AG04450 (cell line): ENCODE data around the gene EEF1G. TPM values are rescaled to one million over a fixed set of nuclear protein-coding genes. Genes with fewer than 3 reads are reported as not detected.
A peak's percentile ranks its signal among the peaks of the same experiment; 100 is the strongest.

Experiments used
- CTCF ChIA-PET: fragments of 300-600, 350-600 bp; formaldehyde crosslinking; extraction: SDS; loops from one replicate; lab custom pipeline; 2022; ENCODE audit warnings: antibody characterized with exemption, inconsistent platforms; lab: Charles Lee
- POLR2A ChIA-PET: fragments of 350-600 bp; formaldehyde crosslinking; extraction: SDS; loops from one replicate; lab custom pipeline; 2021; ENCODE audit warnings: antibody characterized with exemption, inconsistent platforms; lab: Yijun Ruan, JAX
- DNase-seq: peaks from one replicate; pipeline ENCODE4 v3.0.0-alpha.2; 2011; ENCODE audit warnings: low read depth, low spot score
- H3K27ac ChIP-seq: one replicate; pipeline ENCODE4 v1.5.1; 2012; ENCODE audit warnings: low read depth, low read length, control low read depth
- H3K27me3 ChIP-seq: one replicate; pipeline ENCODE4 v1.6.0; 2012; ENCODE audit warnings: low read length; ENCODE audit not compliant: control insufficient read depth, insufficient read depth
- H3K4me3 ChIP-seq: 2 replicates; pipeline ENCODE4 v1.5.1; 2011; ENCODE audit warnings: mild to moderate bottlenecking, low read depth, low read length, control low read depth
- H3K9me3 ChIP-seq: 2 replicates; pipeline ENCODE4 v1.5.1; 2012; ENCODE audit warnings: low read length; ENCODE audit not compliant: control insufficient read depth, insufficient read depth
- CTCF ChIP-seq: IDR thresholded peaks from 2 replicates; pipeline ENCODE4 v1.5.1; 2011; ENCODE audit warnings: low read depth, low read length, control low read depth, inconsistent platforms
- polyA plus RNA-seq: library from polyadenylated mRNA; depleted of rRNA; stranded (reverse); fragments of >200 nt; gene quantifications from 2 replicates; pipeline ENCODE4 v1.2.3, GENCODE V29; 2011

EEF1G gene
- polyA plus RNA-seq, 1 experiment: 2,186 TPM

DNA sequence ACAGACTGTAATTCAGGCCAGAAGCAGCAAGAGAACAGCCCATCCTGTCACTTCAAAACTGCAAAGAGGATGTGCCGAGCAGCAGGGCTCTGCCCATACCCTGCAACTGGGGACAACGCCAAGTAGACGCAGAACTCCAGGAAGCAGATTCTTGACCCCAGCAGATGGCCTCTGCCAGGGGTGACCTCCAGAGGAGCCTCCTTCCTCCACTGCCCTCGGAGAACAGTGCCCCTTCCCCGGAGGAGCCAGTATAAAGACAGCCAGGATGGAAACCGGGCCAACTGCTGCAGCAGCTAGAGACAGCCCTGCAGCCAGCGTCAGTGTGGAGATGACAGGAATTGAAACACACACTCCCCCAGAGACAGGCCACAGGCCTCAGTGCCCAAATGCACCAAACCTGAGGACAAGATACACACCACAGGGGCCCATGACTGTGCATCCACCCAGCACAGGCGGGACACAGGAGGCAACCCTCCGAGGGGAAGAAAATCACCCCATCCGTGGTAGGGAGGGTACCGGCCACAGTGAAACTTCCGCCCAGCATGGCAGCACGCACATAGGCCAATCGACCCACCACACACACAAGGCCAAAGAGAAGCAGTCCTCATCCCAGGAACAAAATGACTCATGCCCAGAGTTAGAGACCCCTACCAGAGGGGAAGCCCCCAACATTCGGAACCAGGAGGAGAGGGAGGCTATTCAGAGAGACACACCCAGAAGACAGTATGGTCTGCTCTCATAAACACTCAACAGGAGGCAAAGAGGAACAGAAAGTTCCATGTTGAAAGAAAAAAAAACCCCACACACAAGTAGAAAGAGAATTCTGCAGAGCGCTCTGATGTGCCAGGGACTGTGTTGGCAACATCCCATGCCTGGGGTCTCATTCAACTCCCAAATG is 32.6 kb downstream of the EEF1G start:
- no peak for DNase-seq
- CTCF ChIA-PET: interaction anchor here (1.2 to 6.2 kb wide), 9 partner anchors 17 to 150 kb away, joined by 3 to 137 read pairs (median 20); partner anchors contain the start of gene SCGB1A1

GRCh38 chr11:62539238-62539925 is 34.3 kb downstream of the EEF1G start:
- H3K27ac ChIP-seq: peak overlapping the region; percentile 52
- POLR2A ChIA-PET: interaction anchor here (0.5 to 1.6 kb wide), 10 partner anchors 14 to 144 kb away, joined by 3 to 7 read pairs (median 3); partner anchors contain the start of genes B3GAT3, C11orf98, CSKMT and EEF1G
- H3K27me3 ChIP-seq: no peaks in the 10 kb centered on the region
- CTCF ChIA-PET: interaction anchor here (1.2 to 5.1 kb wide), 5 partner anchors 21 to 147 kb away, joined by 3 to 53 read pairs (median 5); no protein-coding TSS in a partner anchor
- TF ChIP-seq CTCF: no peak
- peak; percentile 78 for DNase-seq
- no peaks in the 10 kb centered on the region; the same call in 1 of the 2 replicates for H3K9me3 ChIP-seq
- peak overlapping the region; percentile 46 for H3K4me3 ChIP-seq

More for the DNA sequence above, 32.6 kb downstream of the EEF1G start:
- Histone ChIP-seq H3K27ac (peak overlapping the region; percentile 0), H3K9me3 (peaks cover 6% of the 10 kb centered on the region; the same call in 1 of the 2 replicates), H3K4me3 (peak overlapping the region; percentile 98), H3K27me3 (no peaks in the 10 kb centered on the region)
- POLR2A ChIA-PET: interaction anchor here (0.9 to 1.6 kb wide), 4 partner anchors 12 to 146 kb away, joined by 3 to 12 read pairs (median 5); partner anchors contain the start of genes EEF1G and TUT1
- no peak for TF ChIP-seq CTCF

- ChIA-PET POLR2A (interaction anchor here (0.5 to 1.4 kb wide), 7 partner anchors 14 to 126 kb away, joined by 3 to 6 read pairs (median 3); partner anchors contain the start of genes B3GAT3, C11orf98, CSKMT and EML3), CTCF (interaction anchor here (1.2 to 5.1 kb wide), 3 partner anchors 22 to 144 kb away, joined by 4 to 53 read pairs (median 20); no protein-coding TSS in a partner anchor)
- DNase-seq: no peak
- H3K27ac ChIP-seq: peak overlapping the region; percentile 39
- no peaks in the 10 kb centered on the region for H3K27me3 ChIP-seq
- TF ChIP-seq CTCF: no peak
- no peaks in the 10 kb centered on the region; the same call in 1 of the 2 replicates for H3K9me3 ChIP-seq
- H3K4me3 ChIP-seq: peak overlapping the region; percentile 46
These were observed 35.0 kb downstream of the EEF1G start for GRCh38 chr11:62538470-62539237.

DNA sequence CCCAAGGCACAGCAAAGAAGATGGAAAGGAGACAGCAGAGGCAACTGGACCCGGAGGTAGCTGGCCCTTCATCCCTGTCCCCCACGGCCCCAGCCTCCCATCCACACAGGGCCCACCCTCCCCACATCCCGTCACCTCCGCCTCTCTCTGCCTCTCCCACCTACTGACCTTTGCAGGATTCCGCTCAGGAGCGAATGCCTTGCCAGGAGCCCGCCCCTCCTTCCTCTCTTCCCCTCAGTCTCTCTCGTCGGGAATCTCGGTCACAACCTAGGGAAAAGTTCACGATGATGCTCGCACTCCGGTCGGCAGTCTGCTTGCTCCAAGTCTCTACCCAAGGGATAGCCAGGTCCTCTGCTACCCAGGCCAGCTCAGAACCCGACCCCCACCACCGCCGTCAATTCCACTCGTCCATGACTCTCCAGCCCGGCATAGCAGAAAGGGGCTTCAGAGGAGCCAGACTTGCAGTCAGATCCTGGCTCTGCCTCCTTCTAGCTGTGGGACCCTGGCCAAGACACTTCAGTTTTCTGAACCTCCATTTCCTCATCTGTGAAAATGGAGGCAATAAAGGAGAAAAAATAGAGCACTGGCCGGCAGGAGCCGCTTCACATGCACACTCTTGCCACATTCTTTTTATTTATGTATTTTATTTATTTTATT is 37.3 kb downstream of the EEF1G start:
- DNase-seq: no peak
- Histone ChIP-seq H3K4me3 (no peak overlapping the region), H3K27me3 (no peaks in the 10 kb centered on the region), H3K27ac (no peak overlapping the region), H3K9me3 (no peaks in the 10 kb centered on the region)
- TF ChIP-seq CTCF: no peak
- ChIA-PET CTCF (interaction anchor here (5.1 kb wide), 1 partner anchor 112 kb away, joined by 53 read pairs; no protein-coding TSS in a partner anchor), POLR2A (no interaction called here)
